H9 (cell line): ENCODE results near the gene NOP56. TPM values are rescaled to one million over a fixed set of nuclear protein-coding genes. Genes with fewer than 3 reads are reported as not detected.

Source experiments
- DNase-seq: peaks from one replicate; pipeline ENCODE4 v3.0.0-alpha.2; 2017
- H2AFZ ChIP-seq: one replicate; pipeline ENCODE4 v1.6.1; 2013; ENCODE audit warnings: mild to moderate bottlenecking, low read length, control low read depth, moderate library complexity
- H2AK5ac ChIP-seq: 2 replicates; pipeline ENCODE4 v1.6.1; 2013; ENCODE audit warnings: low read length, control low read depth, mixed read lengths; ENCODE audit not compliant: insufficient read length
- H2BK120ac ChIP-seq: one replicate; pipeline ENCODE4 v1.6.1; 2013; ENCODE audit warnings: low read depth, mild to moderate bottlenecking, low read length, control low read depth, inconsistent platforms; ENCODE audit not compliant: poor library complexity, severe bottlenecking
- H2BK12ac ChIP-seq: 2 replicates; pipeline ENCODE4 v1.6.1; 2013; ENCODE audit warnings: low read length, control low read depth, mixed read lengths, low read depth; ENCODE audit not compliant: insufficient read length
- H2BK15ac ChIP-seq: 2 replicates; pipeline ENCODE4 v1.6.1; 2013; ENCODE audit warnings: low read depth, low read length, control low read depth
- H2BK20ac ChIP-seq: one replicate; pipeline ENCODE4 v1.6.1; 2013; ENCODE audit warnings: low read depth, mild to moderate bottlenecking, low read length, control low read depth, inconsistent platforms; ENCODE audit not compliant: poor library complexity, severe bottlenecking
- H2BK5ac ChIP-seq: 2 replicates; pipeline ENCODE4 v1.6.1; 2013; ENCODE audit warnings: low read length, control low read depth, mixed read lengths; ENCODE audit not compliant: insufficient read length
- H3K14ac ChIP-seq: 2 replicates; pipeline ENCODE4 v1.6.1; 2013; ENCODE audit warnings: low read length, control low read depth; ENCODE audit not compliant: insufficient read depth
- H3K18ac ChIP-seq: 2 replicates; pipeline ENCODE4 v1.6.1; 2013; ENCODE audit warnings: low read depth, mild to moderate bottlenecking, mixed read lengths, low read length, control low read depth; ENCODE audit not compliant: insufficient read length
- H3K23ac ChIP-seq: 2 replicates; pipeline ENCODE4 v1.6.1; 2013; ENCODE audit warnings: low read length, control low read depth, mixed read lengths, low read depth; ENCODE audit not compliant: insufficient read length
- H3K23me2 ChIP-seq: 2 replicates; pipeline ENCODE4 v1.6.1; 2013; ENCODE audit warnings: low read depth, mild to moderate bottlenecking, mixed read lengths, low read length, control low read depth; ENCODE audit not compliant: insufficient read length, poor library complexity, severe bottlenecking
- H3K27ac ChIP-seq: 2 replicates; pipeline ENCODE4 v1.5.1; 2013; ENCODE audit warnings: low read length, control low read depth, mixed read lengths, low read depth; ENCODE audit not compliant: insufficient read length
- H3K27me3 ChIP-seq: 2 replicates; pipeline ENCODE4 v1.6.1; 2013; ENCODE audit warnings: low read length, control low read depth, inconsistent platforms; ENCODE audit not compliant: insufficient read depth
- H3K4ac ChIP-seq: 2 replicates; pipeline ENCODE4 v1.6.1; 2013; ENCODE audit warnings: low read depth, mild to moderate bottlenecking, control low read depth, inconsistent platforms, low read length, moderate library complexity
- H3K4me1 ChIP-seq: 2 replicates; pipeline ENCODE4 v1.6.1; 2013; ENCODE audit warnings: low read length, control low read depth, inconsistent platforms; ENCODE audit not compliant: insufficient read depth
- H3K4me2 ChIP-seq: 2 replicates; pipeline ENCODE4 v1.6.1; 2013; ENCODE audit warnings: low read length, control low read depth, mixed read lengths; ENCODE audit not compliant: insufficient read length, insufficient read depth
- H3K56ac ChIP-seq: 2 replicates; pipeline ENCODE4 v1.6.1; 2013; ENCODE audit warnings: low read depth, mild to moderate bottlenecking, mixed read lengths, low read length, control low read depth; ENCODE audit not compliant: insufficient read length
- H3K79me1 ChIP-seq: 2 replicates; pipeline ENCODE4 v1.6.1; 2013; ENCODE audit warnings: low read depth, mild to moderate bottlenecking, moderate library complexity, low read length, control low read depth, inconsistent platforms; ENCODE audit not compliant: insufficient read depth, poor library complexity, severe bottlenecking
- H3K79me2 ChIP-seq: 2 replicates; pipeline ENCODE4 v1.6.1; 2013; ENCODE audit warnings: low read length, control low read depth, inconsistent platforms; ENCODE audit not compliant: insufficient read depth
- H3K9ac ChIP-seq: 2 replicates; pipeline ENCODE4 v1.6.1; 2013; ENCODE audit warnings: low read length, control low read depth, mixed read lengths; ENCODE audit not compliant: insufficient read length; ENCODE audit errors: extremely low read depth
- H3K9me3 ChIP-seq: one replicate; pipeline ENCODE4 v1.6.1; 2013; ENCODE audit warnings: low read depth, low read length, inconsistent platforms; ENCODE audit not compliant: control insufficient read depth
- H3T11ph ChIP-seq: one replicate; pipeline ENCODE4 v1.6.1; 2013; ENCODE audit warnings: mild to moderate bottlenecking, low read length, control low read depth, inconsistent platforms
- H4K20me1 ChIP-seq: one replicate; pipeline ENCODE4 v1.6.1; 2013; ENCODE audit not compliant: control insufficient read depth, insufficient read length, insufficient read depth
- H4K5ac ChIP-seq: 2 replicates; pipeline ENCODE4 v1.6.1; 2013; ENCODE audit warnings: low read depth, mild to moderate bottlenecking, mixed read lengths, low read length, control low read depth; ENCODE audit not compliant: insufficient read length
- H4K8ac ChIP-seq: replicated peaks from 2 replicates; pipeline ENCODE4 v1.6.1; 2013; ENCODE audit warnings: low read length, control low read depth, mixed read lengths, low read depth; ENCODE audit not compliant: insufficient read length
- H4K91ac ChIP-seq: 2 replicates; pipeline ENCODE4 v1.6.1; 2013; ENCODE audit warnings: low read depth, mild to moderate bottlenecking, moderate library complexity, mixed read lengths, low read length, control low read depth; ENCODE audit not compliant: insufficient read length
- H3K27ac Mint-ChIP-seq, 3 experiments: 2 replicates in 2 of 3; 3 replicates in 1 of 3; pipeline ENCODE4 v1.8.0; 2020 to 2021; ENCODE audit warnings: mixed read lengths in 3 of 3, mild to moderate bottlenecking in 1 of 3, moderate library complexity in 1 of 3
- H3K27me3 Mint-ChIP-seq: 2 replicates; pipeline ENCODE4 v1.8.0; 2021; ENCODE audit warnings: low read depth, mild to moderate bottlenecking, moderate library complexity, mixed read lengths
- H3K36me3 Mint-ChIP-seq, 3 experiments: 2 replicates in 2 of 3; 3 replicates in 1 of 3; pipeline ENCODE4 v1.8.0; 2020 to 2021; ENCODE audit warnings: low read depth in 3 of 3, mixed read lengths in 3 of 3; ENCODE audit not compliant: insufficient read depth in 1 of 3
- H3K4me1 Mint-ChIP-seq, 2 experiments: 2 replicates each; pipeline ENCODE4 v1.8.0; 2020; ENCODE audit warnings: mixed read lengths in 2 of 2
- H3K4me3 Mint-ChIP-seq, 2 experiments: 2 replicates in 1 of 2; 3 replicates in 1 of 2; pipeline ENCODE4 v1.8.0; 2020 to 2021; ENCODE audit warnings: mild to moderate bottlenecking in 2 of 2, mixed read lengths in 2 of 2, moderate library complexity in 1 of 2
- H3K9me3 Mint-ChIP-seq, 2 experiments: 2 replicates in 1 of 2; 3 replicates in 1 of 2; pipeline ENCODE4 v1.8.0; 2020; ENCODE audit warnings: mild to moderate bottlenecking in 2 of 2, mixed read lengths in 2 of 2, moderate library complexity in 1 of 2
- CTCF ChIP-seq: fragments of 200-600 bp; sonication (generic); conservative IDR thresholded peaks from 3 replicates; pipeline ENCODE4 v1.8.0; 2021; ENCODE audit warnings: antibody characterized with exemption, mild to moderate bottlenecking
- WGBS: extraction: QIAGEN DNeasy Blood & Tissue Kit; methylation state at CpG from one replicate; pipeline ENCODE4 v1.1.7; 2013; ENCODE audit warnings: missing lambda C conversion rate, low lambda C conversion rate, mixed read lengths; ENCODE audit not compliant: insufficient read length; ENCODE audit errors: extremely low coverage; 5-methylcytosine and 5-hydroxymethylcytosine counted together
- total RNA-seq: library from RNA; stranded (reverse); gene quantifications from 2 replicates; pipeline ENCODE4 v1.2.1, GENCODE V29; 2021

The NOP56 gene
- total RNA-seq, 1 experiment from 2014 or later, result 774 TPM

DNA sequence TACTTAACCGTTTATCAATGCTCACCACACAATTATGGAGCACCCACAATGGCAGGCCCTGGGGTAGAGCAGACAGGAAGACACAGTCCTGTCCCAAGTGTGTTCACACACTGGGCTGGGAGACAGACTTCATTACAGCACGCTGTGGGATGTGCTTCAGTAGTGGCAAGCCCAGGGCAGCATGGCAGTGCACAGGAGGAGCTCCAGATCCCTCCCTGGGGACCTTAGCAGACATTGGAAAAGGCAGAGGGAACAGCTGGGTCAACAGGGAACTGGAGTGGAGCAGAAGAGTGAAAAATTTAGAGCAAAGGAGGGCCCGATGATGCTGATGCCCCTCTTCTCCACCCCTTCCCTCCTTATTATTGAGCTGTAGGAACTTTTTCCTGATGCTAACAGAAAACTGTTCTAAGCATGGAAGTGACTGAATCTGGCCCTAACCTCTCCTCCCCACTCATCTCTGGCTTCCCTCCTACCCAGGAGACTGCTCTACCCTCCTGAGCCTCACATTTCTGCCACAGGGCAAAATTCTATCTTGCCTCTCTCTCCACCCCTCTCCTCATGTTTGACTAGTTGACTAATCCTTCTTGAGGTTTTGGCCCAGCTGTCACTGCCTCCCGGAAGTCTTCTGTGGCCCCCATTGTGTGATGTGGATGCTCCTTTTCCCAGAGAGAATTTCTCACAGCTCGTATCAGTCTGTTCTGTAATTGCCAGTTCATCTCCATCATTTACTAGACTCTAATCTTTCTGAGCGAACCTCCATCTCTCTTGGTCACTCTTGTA is 41.3 kb upstream of the NOP56 start:
- Histone ChIP-seq H4K20me1 (no peaks in the 10 kb centered on the region), H3K4me1 (no peaks in the 10 kb centered on the region), H2AFZ (no peak overlapping the region), H3K23ac (no peak overlapping the region), H3K79me2 (no peaks in the 10 kb centered on the region), H3K56ac (no peak overlapping the region), H4K5ac (no peak overlapping the region), H2BK15ac (no peak overlapping the region), H2BK20ac (no peak overlapping the region), H3K23me2 (no peaks in the 10 kb centered on the region), H4K91ac (no peak overlapping the region), H2BK120ac (no peak overlapping the region), H3K79me1 (no peaks in the 10 kb centered on the region), H3K4ac (no peak overlapping the region), H3K27me3 (no peaks in the 10 kb centered on the region), H2BK12ac (no peak overlapping the region), H3T11ph (no peak overlapping the region), H3K18ac (no peak overlapping the region), H4K8ac (no peak overlapping the region), H2BK5ac (no peak overlapping the region), H3K9me3 (peaks cover 5% of the 10 kb centered on the region), H2AK5ac (no peak overlapping the region), H3K9ac (no peak overlapping the region), H3K14ac (no peak overlapping the region; the same call in 1 of the 2 replicates), H3K27ac (no peak overlapping the region), H3K4me2 (no peak overlapping the region)
- no peak for DNase-seq
- Mint-ChIP-seq H3K4me3 (no peak overlapping the region; a peak in 1 of 5 replicates), H3K27me3 (peaks cover 31% of the 10 kb centered on the region), H3K36me3 (peaks cover 0 to 7% (median 3%) of the 10 kb centered on the region in 3 experiments; a peak in 3 of 7 replicates), H3K4me1 (no peaks in the 10 kb centered on the region), H3K9me3 (peaks cover 17 to 18% of the 10 kb centered on the region in 2 experiments), H3K27ac (no peak overlapping the region; a peak in 1 of 7 replicates)
- WGBS, result no CpG with 5 or more reads among the region's 6 CpGs
- TF ChIP-seq CTCF, result no peak
